HG03039 (cell line): ENCODE results near the gene MICAL3.
"Not testable (repeated sequence)": the region's sequence is repeated elsewhere in the genome, so short reads cannot be mapped to it uniquely, and the experiment has no call there.

Source experiments
- ATAC-seq: cut with Tn5 transposase; IDR thresholded peaks from one replicate; pipeline ENCODE4 v1.9.1; 2021; ENCODE audit warnings: mild to moderate bottlenecking, moderate library complexity; ENCODE audit not compliant: unreplicated experiment

MICAL3 gene

GRCh38 chr22:18024276-18024939 is at the start of gene MICAL3:
TSS of gene MICAL3 (minus strand) at chr22:18024561. CDS start at chr22:17906812, 117,749 bp downstream.
- no peak for ATAC-seq

GRCh38 chr22:18073927-18074326 is 49.6 kb upstream of the MICAL3 start:
- not testable (repeated sequence) for ATAC-seq

- no peak for ATAC-seq
These were observed 49.1 kb upstream of the MICAL3 start for GRCh38 chr22:18073467-18073866.

GRCh38 chr22:18071968-18072310 is 47.6 kb upstream of the MICAL3 start:
- ATAC-seq, result no peak

- ATAC-seq, result not testable (repeated sequence)
These were observed 47.1 kb upstream of the MICAL3 start for GRCh38 chr22:18071307-18071967.

GRCh38 chr22:18070556-18071306 is 46.4 kb upstream of the MICAL3 start:
- no peak for ATAC-seq

- no peak for ATAC-seq
These were observed 45.7 kb upstream of the MICAL3 start for GRCh38 chr22:18070041-18070440.

GRCh38 chr22:18069041-18069440 is 44.7 kb upstream of the MICAL3 start:
- no peak for ATAC-seq

- ATAC-seq, result no peak
These were observed 44.1 kb upstream of the MICAL3 start for GRCh38 chr22:18068381-18068988.

- no peak for ATAC-seq
These were observed 43.4 kb upstream of the MICAL3 start for GRCh38 chr22:18067548-18068341.

- ATAC-seq, result no peak
These were observed 42.8 kb upstream of the MICAL3 start for GRCh38 chr22:18067121-18067520.

- no peak for ATAC-seq
These were observed 42.0 kb upstream of the MICAL3 start for GRCh38 chr22:18066181-18066859.

GRCh38 chr22:18065256-18065655 is 40.9 kb upstream of the MICAL3 start:
- no peak for ATAC-seq

GRCh38 chr22:18064636-18065035 is 40.3 kb upstream of the MICAL3 start:
- no peak for ATAC-seq

GRCh38 chr22:18063715-18064114 is 39.4 kb upstream of the MICAL3 start:
- not testable (repeated sequence) for ATAC-seq

GRCh38 chr22:18063306-18063705 is 38.9 kb upstream of the MICAL3 start:
- no peak for ATAC-seq

- no peak for ATAC-seq
These were observed 38.1 kb upstream of the MICAL3 start for GRCh38 chr22:18062421-18062820.

GRCh38 chr22:18060646-18061620 is 36.6 kb upstream of the MICAL3 start:
- no peak for ATAC-seq

GRCh38 chr22:18059991-18060390 is 35.6 kb upstream of the MICAL3 start:
- ATAC-seq, result no peak
